GM21576 (cell line): ENCODE results near the gene PIGH.
"Not testable (repeated sequence)": the region's sequence is repeated elsewhere in the genome, so short reads cannot be mapped to it uniquely, and the experiment has no call there.

Experiments used
- ATAC-seq: cut with Tn5 transposase; IDR thresholded peaks from one replicate; pipeline ENCODE4 v1.9.1; 2021; ENCODE audit warnings: mild to moderate bottlenecking, moderate library complexity; ENCODE audit not compliant: unreplicated experiment

Gene PIGH

GRCh38 chr14:67555518-67556090, 44.5 kb downstream of the PIGH start:
- ATAC-seq: no peak

DNA sequence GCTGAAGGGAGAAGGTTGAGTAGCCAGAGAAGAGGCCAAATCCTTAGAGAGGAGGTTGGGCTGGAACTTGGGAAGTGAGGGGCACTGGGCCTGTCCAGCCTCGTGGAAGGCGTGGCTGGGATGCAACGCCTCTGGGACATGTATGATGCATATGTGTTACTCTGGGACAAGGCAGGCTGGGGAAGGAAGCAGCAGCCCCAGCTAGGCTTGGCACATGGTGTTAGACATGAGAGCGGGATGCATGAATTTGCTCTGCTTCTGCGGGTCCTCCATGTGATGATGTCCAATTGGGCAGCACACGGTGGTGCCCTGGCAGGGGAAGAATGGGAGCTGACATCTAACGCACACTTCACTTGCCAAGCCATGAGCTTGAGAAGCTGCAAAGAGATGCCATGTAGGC, 45.7 kb downstream of the PIGH start:
- no peak for ATAC-seq

GRCh38 chr14:67553547-67553946, 46.5 kb downstream of the PIGH start:
- ATAC-seq: no peak

DNA sequence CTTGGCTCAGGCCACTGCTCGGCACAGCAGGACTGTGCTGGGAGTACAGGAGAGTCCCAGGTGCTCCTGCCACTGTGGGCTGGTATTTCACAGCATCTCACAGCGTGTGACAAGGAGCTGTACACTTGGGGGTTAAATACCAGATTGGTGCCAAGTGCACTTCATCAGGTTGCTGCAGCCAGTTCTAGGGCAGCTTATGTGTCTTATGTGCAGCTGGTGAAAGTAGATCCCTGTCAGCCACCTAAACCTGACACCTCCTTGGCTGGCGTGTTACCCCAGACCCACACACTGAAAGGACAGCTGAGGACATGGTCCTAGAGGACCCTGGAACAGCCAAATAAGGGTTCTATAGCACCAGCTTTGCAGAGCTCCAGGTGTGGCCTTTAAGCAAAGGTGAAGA, 48.1 kb downstream of the PIGH start:
- no peak for ATAC-seq

- no peak for ATAC-seq
Observed at GRCh38 chr14:67551123-67551522, 48.9 kb downstream of the PIGH start.

DNA sequence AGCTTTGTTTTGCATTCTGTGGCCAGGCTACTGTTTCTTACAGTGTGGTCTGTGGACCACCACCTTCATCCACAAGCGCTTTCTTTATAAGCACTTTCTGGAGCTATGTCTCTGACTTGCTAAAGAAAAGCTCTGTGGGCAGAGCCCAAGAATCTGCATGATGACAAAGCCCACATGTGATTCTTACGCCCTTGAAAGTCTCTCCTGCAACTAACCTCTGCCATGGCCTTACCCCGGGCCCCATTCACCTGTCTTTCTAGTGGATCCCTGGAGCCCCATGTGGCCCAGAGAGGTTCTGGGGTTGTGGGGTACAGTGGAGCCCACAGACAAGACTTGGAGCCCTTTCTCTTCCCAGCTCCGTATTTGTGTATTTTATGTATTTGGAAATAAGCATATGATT, 50.3 kb downstream of the PIGH start:
- ATAC-seq: no peak

- ATAC-seq: no peak
Observed at GRCh38 chr14:67547224-67547780, 52.8 kb downstream of the PIGH start.

GRCh38 chr14:67544590-67544989, 55.5 kb downstream of the PIGH start:
- no peak for ATAC-seq

DNA sequence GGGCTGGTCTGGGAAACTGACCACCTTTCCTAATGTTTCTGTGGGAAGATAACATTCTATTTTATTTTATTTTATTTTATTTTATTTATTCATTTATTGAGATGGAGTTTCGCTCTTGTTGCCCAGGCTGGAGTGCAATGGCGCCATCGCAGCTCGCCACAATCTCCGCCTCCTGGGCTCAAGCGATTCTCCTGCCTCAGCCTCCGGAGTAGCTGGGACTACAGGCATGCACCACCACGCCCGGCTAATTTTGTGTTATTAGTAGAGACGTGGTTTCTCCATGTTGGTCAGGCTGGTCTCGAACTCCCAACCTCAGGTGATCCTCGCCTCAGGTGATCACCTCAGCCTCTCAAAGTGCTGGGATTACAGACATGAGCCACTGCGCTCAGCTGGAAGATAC, 57.4 kb downstream of the PIGH start:
- not testable (repeated sequence) for ATAC-seq

GRCh38 chr14:67541448-67542387, 58.4 kb downstream of the PIGH start:
- no peak for ATAC-seq
